RWPE2 (cell line): ENCODE results near the gene ANKEF1.
A peak's percentile ranks its signal among the peaks of the same experiment; 100 is the strongest.

Source experiments
- ATAC-seq: fragments of 200-7000 bp; cut with Tn5 transposase; 3 replicates; pipeline ENCODE4 v1.9.1; 2021; ENCODE audit warnings: low read depth
- DNase-seq: peaks from one replicate; pipeline ENCODE4 v3.0.0-alpha.2; 2020; ENCODE audit warnings: low spot score
- H3K27ac ChIP-seq: fragments of 450-650 bp; 2 replicates; pipeline ENCODE4 v1.5.1; 2017; ENCODE audit warnings: mild to moderate bottlenecking; ENCODE audit not compliant: poor library complexity, severe bottlenecking
- H3K27me3 ChIP-seq: fragments of 250-450 bp; sonication (Bioruptor Pico); 2 replicates; pipeline ENCODE4 v1.5.1; 2021; ENCODE audit warnings: mild to moderate bottlenecking, moderate library complexity; ENCODE audit not compliant: insufficient read depth, poor library complexity, severe bottlenecking
- H3K36me3 ChIP-seq: fragments of 250-450 bp; sonication (Bioruptor Pico); 2 replicates; pipeline ENCODE4 v1.5.1; 2020; ENCODE audit warnings: low read depth, mild to moderate bottlenecking, moderate library complexity
- H3K4me1 ChIP-seq: fragments of 250-450 bp; sonication (Bioruptor Pico); 2 replicates; pipeline ENCODE4 v1.5.1; 2021; ENCODE audit warnings: mild to moderate bottlenecking, moderate library complexity; ENCODE audit not compliant: insufficient read depth, poor library complexity, severe bottlenecking
- H3K4me3 ChIP-seq: fragments of 250-450 bp; sonication (Bioruptor Pico); 2 replicates; pipeline ENCODE4 v1.5.1; 2021; ENCODE audit warnings: mild to moderate bottlenecking, moderate library complexity; ENCODE audit not compliant: severe bottlenecking
- H3K9me3 ChIP-seq: fragments of 250-450 bp; sonication (Bioruptor Pico); 2 replicates; pipeline ENCODE4 v1.5.1; 2021; ENCODE audit warnings: mild to moderate bottlenecking, moderate library complexity; ENCODE audit not compliant: severe bottlenecking
- TF ChIP-seq, protein P1 (sequence below): fragments of 450-650 bp; IDR thresholded peaks from one replicate; pipeline ENCODE4 v1.5.1; 2017; ENCODE audit warnings: mild to moderate bottlenecking, moderate library complexity; ENCODE audit not compliant: poor library complexity, severe bottlenecking

The ANKEF1 gene

DNA sequence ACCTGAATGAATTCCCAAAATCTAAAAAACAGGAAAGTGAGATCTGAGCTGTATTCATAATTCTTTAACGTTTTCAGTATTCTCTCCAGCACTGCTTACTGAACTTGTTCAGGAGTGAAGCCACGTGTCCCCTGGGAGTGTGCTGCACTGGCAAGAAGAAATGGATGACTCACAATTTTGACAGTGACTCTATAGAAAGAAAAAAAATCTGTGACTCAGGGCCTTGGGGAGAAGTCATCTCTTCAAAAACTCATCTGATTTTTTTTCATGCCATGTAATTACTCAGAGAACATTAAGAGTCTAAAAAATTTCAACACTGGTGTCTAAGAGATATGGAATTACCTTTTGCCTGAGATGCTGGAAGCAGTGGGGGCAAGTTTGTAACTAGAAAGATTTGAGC, 39.7 kb downstream of the ANKEF1 start:
- DNase-seq, result peak; percentile 80
- peaks cover 49% of the 10 kb centered on the region for H3K4me1 ChIP-seq

DNA sequence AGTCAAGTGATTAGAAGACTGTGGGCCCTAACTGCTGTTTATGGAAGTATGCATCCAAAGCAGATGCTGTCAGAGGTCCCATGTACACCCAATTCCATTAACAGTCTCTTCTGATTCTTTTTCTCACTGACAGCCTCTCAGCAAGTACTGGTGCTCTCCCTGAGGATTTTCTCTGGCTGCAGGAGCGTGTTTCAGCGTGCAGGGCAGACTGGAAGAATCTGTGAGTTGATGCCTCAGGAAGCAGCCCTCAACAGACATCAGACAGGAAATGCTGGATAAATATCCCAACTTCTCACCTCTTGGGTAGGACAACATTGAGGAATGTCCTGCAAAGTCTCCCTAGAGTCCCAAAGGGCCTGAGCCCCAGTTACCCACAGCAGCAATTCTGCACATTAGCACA, 40.8 kb downstream of the ANKEF1 start:
- Histone ChIP-seq H3K4me1 (peaks cover 58% of the 10 kb centered on the region), H3K4me3 (no peak overlapping the region), H3K9me3 (no peaks in the 10 kb centered on the region), H3K27ac (peak overlapping the region; percentile 87), H3K27me3 (no peaks in the 10 kb centered on the region), H3K36me3 (no peaks in the 10 kb centered on the region)
- TF ChIP-seq, protein P1, sequence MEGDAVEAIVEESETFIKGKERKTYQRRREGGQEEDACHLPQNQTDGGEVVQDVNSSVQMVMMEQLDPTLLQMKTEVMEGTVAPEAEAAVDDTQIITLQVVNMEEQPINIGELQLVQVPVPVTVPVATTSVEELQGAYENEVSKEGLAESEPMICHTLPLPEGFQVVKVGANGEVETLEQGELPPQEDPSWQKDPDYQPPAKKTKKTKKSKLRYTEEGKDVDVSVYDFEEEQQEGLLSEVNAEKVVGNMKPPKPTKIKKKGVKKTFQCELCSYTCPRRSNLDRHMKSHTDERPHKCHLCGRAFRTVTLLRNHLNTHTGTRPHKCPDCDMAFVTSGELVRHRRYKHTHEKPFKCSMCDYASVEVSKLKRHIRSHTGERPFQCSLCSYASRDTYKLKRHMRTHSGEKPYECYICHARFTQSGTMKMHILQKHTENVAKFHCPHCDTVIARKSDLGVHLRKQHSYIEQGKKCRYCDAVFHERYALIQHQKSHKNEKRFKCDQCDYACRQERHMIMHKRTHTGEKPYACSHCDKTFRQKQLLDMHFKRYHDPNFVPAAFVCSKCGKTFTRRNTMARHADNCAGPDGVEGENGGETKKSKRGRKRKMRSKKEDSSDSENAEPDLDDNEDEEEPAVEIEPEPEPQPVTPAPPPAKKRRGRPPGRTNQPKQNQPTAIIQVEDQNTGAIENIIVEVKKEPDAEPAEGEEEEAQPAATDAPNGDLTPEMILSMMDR, result no peak
- DNase-seq (no peak), ATAC-seq (peak; percentile 47)

More for the DNA sequence above, 39.7 kb downstream of the ANKEF1 start:
- peak; percentile 83 for ATAC-seq
- Histone ChIP-seq H3K9me3 (no peaks in the 10 kb centered on the region), H3K27me3 (no peaks in the 10 kb centered on the region), H3K4me3 (no peak overlapping the region), H3K27ac (peak overlapping the region; percentile 87), H3K36me3 (no peaks in the 10 kb centered on the region)
- TF ChIP-seq, protein P1, result no peak

DNA sequence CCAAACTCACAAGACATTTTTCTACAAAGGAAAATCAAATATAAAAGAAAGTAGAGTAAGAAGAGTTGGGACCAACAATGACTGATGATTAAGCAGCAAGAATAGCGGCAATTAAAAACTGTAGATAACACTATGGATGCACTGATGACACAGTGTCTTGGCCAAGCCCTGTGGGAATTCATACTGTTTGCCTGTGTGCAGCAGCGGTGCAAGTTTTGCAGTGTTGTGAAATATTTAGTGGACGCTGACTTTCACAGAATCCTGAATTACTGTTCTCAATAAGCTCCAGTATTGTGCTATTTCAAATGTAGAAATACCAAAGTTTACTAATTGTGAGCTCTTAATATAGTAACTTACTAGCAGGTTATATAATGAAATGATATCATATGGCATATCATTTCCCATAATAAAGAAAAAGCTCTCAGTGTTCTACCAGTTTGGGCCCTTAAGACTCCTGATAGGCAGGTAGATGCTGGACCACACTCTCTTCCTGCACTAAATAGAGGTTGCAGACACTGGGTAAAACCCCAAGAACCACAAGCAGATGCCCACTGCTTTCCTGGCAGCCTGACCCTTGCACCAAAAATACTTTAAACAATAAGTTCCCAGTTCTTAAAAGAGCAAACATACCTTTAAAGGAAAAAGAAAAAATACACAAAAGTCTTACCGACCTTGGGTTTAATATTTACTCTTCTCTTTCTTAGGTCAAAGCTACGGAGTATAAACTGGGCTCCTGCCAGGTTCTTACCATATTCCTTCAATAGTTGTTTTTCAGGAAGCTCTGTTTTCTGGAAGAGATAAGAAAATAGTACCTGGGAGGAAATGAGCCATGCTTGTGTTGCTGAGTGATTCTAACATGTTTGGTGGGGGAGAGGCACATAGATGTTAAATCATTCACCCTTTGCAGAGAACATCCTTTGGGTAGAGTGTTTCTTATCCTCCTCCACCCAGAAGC, 41.6 kb downstream of the ANKEF1 start:
- Histone ChIP-seq H3K4me1 (peaks cover 61% of the 10 kb centered on the region), H3K36me3 (no peaks in the 10 kb centered on the region), H3K27ac (peak overlapping the region; percentile 87), H3K4me3 (no peak overlapping the region), H3K27me3 (no peaks in the 10 kb centered on the region), H3K9me3 (no peaks in the 10 kb centered on the region)
- TF ChIP-seq, protein P1, result no peak
- ATAC-seq, result peak; percentile 50
- DNase-seq, result no peak

DNA sequence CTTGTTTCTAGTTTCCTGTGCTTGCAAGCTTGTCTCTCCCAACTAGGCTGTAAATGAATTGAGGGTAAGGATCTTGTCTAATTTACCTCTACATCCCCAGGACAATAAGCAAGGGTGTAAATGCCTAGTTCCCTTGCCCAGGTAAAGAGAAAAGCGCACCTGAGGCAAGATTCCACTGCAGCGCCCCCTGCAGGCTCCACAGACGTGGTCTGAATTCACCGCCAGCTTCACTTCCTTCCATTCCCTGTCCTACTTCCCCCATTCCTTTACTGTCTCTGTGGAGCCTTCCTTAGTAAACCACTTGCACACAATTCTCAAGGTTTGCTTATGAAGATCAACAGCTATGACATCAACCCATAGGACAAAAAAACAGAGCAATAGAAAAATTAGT, 42.3 kb downstream of the ANKEF1 start:
- Histone ChIP-seq H3K4me1 (peaks cover 61% of the 10 kb centered on the region), H3K36me3 (no peaks in the 10 kb centered on the region), H3K9me3 (no peaks in the 10 kb centered on the region), H3K27me3 (no peaks in the 10 kb centered on the region), H3K27ac (peak overlapping the region; percentile 87), H3K4me3 (no peak overlapping the region)
- TF ChIP-seq, protein P1, result peak; percentile 59
- ATAC-seq (no peak), DNase-seq (no peak)

DNA sequence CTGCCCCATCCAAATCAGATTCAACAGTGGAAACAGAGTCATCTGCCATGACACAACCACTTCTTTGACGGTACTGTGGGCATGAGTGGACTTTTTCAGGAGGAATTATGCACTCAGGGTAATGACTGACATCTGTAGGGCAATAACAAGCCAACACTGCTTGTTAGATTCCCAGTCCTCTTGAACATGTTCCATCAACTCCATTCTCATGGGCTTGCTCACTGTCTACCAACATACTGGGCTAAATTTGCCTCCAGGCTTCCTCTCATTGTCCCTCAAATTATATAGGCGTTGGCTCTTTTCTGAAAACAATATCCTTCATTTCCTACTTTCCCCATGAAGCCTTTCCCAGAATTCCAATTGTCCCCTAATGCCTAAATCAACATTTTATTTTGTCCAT, 43.1 kb downstream of the ANKEF1 start:
- Histone ChIP-seq H3K27me3 (no peaks in the 10 kb centered on the region), H3K4me3 (no peak overlapping the region), H3K4me1 (peaks cover 61% of the 10 kb centered on the region), H3K9me3 (no peaks in the 10 kb centered on the region), H3K36me3 (no peaks in the 10 kb centered on the region), H3K27ac (peak overlapping the region; percentile 87)
- ATAC-seq (no peak), DNase-seq (no peak)
- TF ChIP-seq, protein P1, result no peak
